GM19043 (cell line): ENCODE results near the gene TLE1.
"Not testable (repeated sequence)": the region's sequence is repeated elsewhere in the genome, so short reads cannot be mapped to it uniquely, and the experiment has no call there.

Experiments
- ATAC-seq: cut with Tn5 transposase; IDR thresholded peaks from one replicate; pipeline ENCODE4 v1.9.1; 2021; ENCODE audit warnings: low read depth; ENCODE audit not compliant: unreplicated experiment

TLE1 gene

DNA sequence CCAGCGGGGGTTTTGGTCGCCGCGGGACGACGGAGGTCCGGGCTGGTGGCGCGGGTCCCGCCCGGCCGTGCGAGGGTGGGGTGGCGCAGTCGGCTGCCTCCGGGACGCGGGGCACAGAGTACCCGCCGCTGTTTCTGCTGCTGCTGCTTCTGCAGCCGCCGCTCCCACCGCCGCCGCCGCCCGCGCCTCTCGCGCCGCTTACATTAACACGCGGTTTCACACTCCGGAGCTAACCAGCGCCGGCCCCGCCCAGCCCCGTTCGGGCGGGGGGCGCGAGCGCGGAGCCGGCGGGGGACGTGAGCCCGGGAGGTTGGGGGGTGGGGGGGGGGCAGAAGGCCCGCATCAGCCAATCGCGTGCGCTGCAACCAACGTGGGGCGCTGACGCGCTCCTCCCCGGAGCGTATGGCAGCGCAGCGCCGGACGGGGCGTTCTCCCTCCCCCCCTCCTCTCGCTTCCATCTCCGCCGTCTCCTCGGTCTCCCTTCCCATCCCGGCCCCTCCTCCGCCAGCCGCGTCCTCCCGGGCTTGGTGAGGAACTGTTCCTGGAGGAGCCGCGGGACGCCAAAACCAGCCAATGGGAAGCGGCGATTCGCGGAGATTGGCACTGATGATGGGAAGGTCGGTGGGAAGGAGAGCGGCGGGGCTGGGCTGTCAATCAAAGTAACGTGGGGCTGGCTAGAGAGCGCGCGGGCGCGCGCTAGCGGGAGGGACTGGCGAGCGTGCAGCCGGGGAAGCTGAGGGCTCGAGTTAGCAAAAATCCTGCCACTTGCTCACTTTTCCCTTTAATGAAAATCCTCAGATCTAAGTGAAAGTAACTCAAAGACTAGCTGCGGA is at the start of gene TLE1:
Gene TLE1, minus strand, starts transcription at position 205 of the 833 bp plus-strand sequence. CDS start 1,307 bp downstream, outside the sequence.
- peak; percentile 70 for ATAC-seq

DNA sequence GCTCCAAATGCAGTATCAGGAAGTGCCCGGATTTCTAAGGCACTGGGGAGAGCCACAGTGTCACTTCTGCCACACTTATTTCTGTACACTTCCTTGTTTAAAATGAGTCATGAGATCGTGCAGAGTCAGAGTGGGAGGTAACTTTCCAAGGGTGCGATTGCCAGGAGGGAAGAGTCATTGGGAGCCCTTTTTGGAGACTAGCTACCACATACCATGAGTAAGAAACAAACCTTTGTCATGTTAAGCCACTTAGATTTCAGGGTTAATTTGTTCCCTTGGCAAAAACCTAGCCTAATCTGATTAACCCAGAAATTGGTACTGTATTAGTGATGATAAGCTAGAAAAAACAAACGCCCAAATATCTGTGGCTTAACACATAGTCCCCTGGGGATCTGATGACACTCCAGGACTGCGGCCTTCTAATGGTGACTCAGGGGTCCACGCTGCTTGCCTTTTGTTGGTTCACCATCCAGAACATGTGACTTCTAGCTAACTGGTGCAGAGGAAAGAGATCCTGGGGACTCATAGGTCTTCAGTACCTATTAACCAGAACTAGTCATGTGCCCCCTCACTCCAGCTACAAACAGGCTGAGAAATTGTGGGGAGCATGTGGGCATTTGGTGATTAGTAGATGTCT is 48.6 kb upstream of the TLE1 start:
- ATAC-seq, result no peak

DNA sequence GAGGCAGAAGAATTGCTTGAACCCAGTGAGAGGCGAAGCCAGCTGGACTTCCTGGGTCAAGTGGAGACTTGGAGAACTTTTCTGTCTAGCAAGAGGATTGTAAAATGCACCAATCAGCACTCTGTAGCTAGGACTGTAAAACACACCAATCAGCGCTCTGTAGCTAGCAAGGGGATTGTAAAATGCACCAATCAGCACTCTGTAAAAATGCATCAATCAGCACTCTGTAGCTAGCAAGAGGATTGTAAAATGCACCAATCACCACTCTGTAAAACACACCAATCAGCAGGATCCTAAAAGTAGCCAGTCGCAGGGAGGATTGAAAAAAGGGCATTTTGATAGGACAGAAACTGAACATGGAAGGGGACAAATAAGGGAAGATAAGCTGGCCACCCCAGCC is 41.2 kb upstream of the TLE1 start:
- not testable (repeated sequence) for ATAC-seq

DNA sequence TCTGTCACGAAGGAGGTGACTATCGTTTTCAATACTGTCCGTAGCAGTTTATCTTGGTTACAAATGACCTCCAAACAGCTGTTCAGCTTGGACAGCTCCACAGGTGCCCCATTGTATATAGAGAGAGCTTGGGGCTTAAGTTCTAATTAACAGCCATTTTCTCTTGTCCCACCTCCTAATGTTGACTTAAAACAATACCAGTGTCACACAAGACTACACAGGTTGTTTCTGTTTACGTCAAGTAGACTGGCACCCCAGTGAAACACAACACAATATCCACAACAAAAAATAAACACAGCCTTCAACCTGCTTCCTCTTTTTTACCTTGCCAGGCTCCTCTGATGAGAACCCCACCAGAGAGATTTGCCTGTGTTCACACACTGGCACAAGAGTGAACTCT is 39.8 kb upstream of the TLE1 start:
- ATAC-seq, result peak; percentile 63

DNA sequence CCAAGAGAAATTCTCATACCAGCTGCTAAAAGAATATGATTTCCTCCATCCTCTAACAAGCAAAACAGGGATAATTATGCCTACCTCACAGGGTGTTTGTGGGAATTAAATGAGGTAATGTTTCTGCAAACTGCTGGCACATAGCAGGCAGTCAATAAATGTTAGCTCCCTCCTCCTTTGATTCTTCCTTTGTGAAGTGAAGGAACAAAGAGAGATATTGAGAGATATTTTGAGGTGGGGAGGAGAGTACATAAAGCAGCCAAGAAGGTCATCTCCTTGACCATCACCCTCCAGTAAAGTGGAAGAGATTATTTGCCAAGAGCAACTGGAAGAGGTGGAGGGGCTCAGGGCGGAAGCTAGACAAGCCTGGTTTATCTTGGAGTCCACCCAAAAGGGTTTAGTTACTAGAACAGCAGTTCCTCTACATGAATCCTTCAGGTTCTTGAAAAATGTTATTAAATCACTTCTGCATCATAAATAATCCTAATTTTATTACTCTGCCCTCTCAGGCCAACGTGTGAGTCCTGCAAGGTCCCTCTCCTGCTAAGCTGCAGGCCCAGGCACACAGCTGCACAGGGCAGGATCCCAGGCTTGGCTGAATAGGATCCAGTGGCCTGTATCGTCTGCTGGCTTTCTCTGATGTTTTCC is 35.0 kb upstream of the TLE1 start:
- no peak for ATAC-seq

DNA sequence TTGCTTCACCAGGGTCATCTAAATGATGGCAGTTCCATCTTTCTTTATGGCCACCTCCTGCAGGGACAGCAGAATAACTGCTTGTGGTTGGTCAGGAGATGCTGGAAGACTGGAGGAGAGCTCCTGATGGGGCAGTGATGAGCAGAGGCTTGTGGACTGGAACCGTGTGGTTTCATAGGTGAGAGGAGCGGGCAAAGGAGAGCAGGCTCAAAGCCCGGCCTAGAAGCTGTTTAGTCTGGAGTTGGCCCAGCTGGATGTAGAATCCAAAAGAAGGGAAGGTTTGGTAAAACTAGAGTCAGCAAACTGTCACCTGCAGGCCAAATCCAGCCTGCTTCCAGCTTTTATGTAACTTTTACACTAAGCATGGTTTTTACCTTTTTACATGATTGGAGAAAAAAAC is 32.9 kb upstream of the TLE1 start:
- ATAC-seq, result no peak

DNA sequence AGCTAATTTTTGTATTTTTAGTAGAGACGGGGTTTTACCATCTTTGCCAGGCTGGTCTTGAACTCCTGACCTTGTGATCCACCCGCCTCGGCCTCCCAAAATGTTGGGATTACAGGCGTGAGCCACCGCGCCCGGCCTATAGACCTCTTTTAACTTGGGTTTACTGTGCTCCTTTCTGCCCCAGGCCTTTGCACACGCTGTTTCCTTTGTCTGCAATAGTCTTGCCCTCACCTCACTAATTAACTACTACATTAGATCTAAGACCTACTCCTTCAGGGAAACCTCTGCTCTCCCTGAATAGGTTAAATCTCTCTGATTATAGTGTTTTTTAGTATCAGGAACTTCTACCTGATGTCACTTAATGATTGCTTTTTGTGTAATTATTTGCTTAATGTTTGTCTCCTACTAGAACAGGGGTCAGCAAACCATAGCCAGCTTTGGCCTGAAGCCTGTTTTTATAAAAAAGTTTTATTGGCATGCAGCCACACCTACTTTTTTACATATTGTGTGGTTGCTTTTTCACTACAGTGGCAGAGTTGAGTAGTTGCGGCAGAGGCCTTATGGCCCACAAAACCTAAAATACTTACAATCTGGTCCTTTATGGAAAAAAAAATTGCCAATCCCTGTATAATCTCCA is 31.2 kb upstream of the TLE1 start:
- ATAC-seq, result no peak

DNA sequence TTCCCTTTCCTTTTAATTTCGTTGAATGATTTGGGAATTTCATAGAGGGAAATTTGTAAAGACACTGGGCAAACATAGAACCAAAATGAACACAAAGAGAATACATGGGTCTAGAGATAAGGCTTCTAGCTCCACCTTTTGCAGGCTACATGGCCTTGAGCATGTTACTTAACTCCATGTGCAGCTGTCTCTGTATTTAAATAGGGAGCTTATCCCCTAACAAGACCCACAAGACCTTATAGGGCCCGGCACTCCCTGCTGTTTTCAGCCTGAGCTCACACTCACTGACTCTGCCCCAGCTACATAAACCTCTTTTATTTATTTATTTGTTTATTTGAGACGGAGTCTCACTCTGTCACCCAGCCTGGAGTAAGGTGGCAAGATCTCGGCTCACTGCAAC is 30.6 kb upstream of the TLE1 start:
- ATAC-seq, result no peak

DNA sequence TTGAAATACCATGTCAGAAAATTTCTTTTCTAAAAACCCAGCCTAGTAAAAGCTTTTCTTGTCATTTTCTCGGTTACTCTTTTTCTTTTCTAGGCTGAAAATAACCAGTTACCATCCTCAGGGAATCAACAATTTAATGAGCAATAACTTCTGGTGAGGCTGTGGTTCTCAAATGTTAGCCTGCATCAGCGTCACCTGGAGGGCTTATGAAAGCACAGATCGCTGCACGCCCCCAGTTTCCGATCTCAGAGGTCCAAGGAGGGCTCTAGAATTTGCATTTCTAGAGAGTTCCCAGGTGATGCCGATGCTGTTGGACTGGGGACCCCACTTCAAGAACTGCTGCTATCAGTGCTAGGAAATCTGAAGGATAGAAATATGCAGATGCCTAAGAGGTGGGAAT is 28.9 kb upstream of the TLE1 start:
- no peak for ATAC-seq

DNA sequence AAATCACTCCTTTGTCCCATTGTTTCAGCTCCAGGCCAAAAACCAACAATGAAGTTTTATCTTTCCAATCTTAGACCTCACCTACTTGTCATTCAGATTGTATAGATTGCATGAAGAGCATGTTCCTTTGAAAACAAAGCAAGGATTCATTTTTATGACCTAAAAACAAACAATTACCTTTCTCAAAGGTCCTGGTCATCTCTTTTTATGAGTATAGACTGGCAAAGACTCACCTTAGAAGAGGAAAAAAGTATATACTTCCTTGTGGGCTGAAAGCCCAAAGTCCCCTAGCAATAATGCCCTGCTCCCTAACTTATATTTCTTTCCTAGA is 28.4 kb upstream of the TLE1 start:
- no peak for ATAC-seq

DNA sequence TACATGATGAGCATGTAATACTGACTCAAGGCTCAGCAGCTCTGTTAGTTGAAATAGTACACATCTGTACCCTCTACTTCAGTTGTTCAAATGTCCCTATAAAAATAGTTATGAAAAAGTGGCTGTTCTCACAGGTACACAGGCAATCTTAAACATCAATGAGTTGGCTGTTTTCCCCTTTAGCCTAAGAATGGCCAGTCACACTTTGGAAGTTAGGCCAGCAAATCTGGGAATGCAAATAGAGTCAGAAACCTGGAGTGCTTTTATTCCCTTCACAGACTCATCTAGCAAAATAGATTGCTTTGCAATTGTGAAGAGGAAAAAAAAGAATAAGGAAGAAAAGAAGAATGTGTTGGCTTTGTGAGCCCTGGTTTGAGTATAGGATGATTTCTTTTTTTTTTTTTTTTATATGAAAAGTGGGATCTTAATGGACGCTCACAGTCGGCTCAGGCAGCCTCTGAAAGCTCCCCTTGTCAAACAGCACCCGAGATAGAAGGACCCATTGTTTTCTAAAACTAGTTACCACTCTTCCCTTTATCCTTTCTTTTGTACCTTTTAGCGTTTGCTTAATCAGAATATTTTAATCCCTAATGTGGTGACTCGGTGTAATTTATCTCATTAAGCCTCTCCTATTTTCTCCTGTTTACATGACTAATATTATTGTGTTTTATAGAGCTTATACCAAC is 27.9 kb upstream of the TLE1 start:
- ATAC-seq, result no peak

DNA sequence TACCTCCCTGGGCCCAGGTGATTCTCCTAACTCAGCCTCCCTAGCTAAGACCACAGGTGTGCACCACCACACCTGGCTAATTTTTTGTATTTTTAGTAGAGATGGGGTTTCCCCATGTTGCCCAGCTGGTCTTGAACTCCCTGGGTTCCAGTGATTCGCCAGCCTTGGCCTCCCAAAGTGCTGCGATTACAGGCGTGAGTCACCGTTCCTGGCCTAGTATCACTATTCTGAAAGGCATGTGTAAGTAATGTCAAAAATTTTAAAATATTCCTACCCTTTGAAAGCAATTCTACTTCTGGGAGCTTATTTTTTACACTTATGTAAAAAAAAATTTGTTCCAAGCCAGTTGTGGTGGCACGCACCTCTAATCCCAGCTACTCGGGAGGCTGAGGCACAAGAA is 27.1 kb upstream of the TLE1 start:
- ATAC-seq, result no peak

DNA sequence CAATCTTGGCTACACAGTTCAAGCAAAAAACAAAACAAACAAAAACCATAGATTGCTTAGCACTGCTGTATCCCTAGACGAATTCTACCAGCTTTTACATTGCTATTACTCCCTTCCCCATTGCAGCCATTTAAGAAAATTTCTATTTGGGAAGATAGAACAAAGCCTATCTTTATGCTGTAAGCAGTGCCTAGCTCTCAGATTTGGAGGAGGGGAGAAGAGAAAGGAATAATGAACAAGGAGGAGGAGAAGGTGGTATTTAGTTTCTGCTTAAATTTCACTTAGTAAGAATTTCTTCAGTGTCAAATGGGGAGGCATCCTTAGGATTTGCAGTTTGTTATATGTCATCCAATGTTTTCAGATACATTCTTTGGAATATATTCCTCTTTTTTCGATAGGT is 16.2 kb upstream of the TLE1 start:
- no peak for ATAC-seq

DNA sequence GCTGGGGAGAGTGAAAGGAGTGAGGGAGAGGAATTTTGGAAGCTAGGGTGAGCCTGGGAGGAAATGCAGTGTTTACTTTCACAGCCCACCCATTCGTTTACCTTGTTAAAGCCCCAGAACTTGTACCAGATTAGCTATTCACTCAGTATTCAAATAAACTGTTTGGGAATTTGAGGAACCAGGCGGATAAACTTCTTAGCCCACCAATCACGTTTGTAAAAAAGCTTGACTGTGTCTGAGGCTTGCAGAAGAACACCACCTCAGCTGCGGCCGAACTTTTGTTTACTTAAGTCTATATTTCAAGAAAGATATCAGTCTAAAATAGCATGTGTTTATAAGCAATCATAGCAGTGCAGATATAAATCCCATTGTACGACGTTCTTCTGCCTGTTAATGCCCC is 5.2 kb upstream of the TLE1 start:
- ATAC-seq, result no peak

DNA sequence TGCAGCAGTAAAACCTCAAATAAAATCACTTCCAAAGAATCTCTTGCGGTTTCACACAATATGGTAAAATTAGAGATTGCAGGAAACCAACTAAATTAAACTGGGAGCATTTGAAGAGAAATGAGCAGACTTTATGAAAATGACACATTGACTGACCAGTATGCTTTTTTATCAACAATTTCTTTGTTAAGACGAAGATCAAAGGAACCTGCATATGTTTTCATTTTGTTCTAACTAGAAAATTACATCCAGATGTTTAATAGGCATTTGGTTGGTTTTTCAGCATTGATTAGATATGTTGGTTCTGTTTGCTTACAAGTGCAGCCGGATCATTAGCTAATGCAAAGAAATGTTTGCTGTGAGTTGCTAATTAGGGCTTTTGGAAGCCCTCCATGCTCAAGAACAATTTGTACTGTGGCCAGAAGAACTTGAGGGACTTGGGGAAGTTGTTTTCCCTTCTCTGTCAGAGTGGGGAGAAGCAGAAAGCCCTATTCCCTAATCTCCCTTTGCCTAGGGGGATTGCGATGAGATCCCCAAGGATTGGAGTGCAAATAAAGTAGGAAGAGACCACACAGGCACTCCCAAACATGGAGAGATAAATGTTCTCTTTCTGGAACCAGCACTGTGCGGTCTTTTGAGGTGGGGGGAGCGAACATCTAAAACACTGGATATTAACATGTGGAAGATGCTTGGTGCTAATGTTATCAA is 4.5 kb upstream of the TLE1 start:
- no peak for ATAC-seq

DNA sequence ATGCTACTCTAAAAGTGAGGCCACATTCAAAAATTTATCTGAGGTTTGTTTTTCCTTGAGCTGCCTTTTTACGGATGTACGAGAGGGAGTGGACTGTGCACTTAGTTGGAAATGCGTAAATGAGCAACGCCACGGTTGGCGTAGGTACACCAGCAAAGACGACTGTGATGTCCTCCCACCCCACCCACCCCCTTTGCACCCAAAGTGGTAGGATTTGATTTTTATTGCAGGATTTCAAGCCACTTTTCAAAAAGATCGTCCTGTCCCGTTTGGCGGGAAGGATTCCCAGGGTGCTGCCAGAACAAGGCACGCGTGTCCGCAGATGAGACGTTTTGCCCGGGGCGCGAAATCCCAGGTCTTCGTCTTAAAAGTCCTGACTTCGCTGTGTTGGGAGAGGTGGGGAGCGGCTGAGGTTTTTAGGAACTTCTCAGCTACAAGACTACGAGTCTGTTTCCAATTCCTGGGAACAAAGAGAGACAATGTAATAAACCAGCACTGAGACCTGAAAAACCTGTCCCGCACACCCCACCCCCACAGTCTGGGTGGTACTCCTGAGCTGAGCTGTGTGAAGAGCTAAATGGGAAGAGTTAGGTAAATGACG is 1.0 kb upstream of the TLE1 start:
- no peak for ATAC-seq

DNA sequence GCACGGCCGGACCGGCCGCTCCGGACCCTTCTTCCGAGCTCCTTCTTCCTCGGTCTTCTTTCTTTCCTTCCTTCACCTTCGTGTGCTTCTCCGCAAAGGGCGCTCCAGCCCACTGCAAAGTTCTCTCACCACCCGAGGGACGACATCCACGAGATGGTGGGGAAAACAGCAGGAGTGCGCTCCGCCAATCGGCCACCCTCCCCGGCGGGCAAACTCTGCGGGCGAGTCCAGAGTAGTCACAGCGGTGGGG is 329 bp downstream of the TLE1 start:
- peak; percentile 6 for ATAC-seq

DNA sequence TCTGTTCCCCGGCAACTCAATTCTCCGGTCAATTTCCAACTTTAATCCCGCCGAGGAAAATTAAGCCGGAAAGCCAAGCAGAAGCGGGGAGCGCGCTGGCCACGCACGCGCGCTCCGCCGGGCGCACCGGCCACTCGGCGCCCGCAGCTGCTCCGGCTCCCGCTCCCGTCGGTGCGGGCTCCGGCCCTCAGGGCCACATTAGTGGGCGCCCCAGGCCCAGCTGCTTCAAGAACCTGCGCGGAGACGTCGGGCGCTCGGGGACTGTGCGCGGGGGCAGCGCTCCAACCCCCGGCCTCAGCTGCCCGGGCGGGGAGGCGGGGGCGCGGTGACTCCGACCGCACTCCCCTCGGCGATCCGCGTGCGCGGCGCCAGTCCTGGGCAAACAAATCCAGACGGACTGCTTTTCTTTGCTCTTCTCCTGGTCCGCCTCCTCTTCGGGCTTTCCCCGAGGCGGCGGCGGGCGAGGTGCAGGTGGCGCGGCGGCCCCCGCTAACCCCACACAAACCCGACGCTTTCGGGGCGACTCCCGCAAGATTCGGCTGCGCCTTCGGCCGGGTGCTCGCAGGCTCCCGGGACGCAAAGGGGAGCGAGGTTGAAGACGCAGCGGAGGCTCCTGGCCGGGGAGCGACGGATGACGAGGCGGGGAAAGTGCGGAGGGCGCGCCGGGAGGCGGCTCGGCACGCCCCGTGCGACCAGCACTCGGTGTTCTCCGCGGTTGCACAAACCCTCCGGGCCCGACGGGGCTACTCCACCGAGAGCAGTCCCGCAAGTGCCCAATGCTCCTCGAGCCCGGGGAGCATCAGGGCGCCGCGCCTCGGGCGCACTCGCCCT is 870 bp downstream of the TLE1 start:
- not testable (repeated sequence) for ATAC-seq

DNA sequence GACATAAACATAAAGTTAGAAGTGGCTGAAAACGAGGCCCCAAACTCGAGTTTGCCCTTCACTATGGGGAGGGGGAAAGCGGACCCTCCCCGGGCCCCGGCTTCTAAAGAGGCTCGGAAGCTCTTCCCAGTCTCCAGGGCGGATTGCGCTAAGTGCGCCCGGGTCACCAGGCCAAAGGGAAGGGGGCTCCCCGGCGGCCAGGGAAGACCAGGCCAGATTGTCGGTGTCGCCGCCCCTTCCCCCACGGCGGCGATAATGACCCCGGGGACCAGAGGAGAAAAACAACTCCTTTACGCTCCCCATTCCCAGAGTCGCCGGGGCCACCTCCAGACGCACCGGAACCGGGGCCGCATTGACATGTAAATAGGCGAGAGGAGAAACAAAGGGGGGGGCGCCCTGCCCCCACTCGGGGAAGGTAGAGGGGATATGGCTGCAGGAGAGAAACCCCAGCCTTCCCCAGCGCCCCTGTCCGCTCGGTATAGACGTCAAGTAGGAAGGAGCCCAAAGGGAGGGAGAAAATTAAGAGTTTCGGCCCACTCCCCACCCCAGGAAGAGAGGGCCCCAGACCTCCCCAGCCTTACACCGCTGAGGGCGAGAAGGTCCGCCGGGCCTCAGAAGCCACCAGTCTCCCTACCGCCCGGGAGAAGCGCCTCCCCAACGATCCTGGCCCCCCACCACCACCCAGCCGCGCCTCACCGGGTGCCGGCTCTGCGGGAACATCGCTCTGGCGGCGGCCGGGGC is 1.7 kb downstream of the TLE1 start:
- ATAC-seq, result no peak
